Parathyroid adenoma (tissue), 2 donors: ENCODE measurements around the gene CDS2.

Source experiments
- H2AFZ ChIP-seq: fragments of 300-600 bp; sonication (generic); one replicate; pipeline ENCODE4 v1.7.0; 2017; ENCODE audit warnings: antibody characterized with exemption, mild to moderate bottlenecking
- H3K27ac ChIP-seq: fragments of 300-600 bp; sonication (generic); one replicate; pipeline ENCODE4 v1.7.0; 2017
- H3K27me3 ChIP-seq: fragments of 300-600 bp; sonication (generic); one replicate; pipeline ENCODE4 v1.7.0; 2017; ENCODE audit warnings: low read length; ENCODE audit not compliant: control insufficient read depth, insufficient read depth
- H3K36me3 ChIP-seq: fragments of 300-600 bp; sonication (generic); one replicate; pipeline ENCODE4 v1.7.0; 2017; ENCODE audit warnings: low read length; ENCODE audit not compliant: control insufficient read depth, insufficient read depth
- H3K4me1 ChIP-seq: fragments of 300-600 bp; sonication (generic); one replicate; pipeline ENCODE4 v1.7.0; 2017; ENCODE audit warnings: control low read depth
- H3K4me2 ChIP-seq: fragments of 300-600 bp; sonication (generic); one replicate; pipeline ENCODE4 v1.7.0; 2017; ENCODE audit warnings: low read length
- H3K4me3 ChIP-seq: fragments of 300-600 bp; sonication (generic); one replicate; pipeline ENCODE4 v1.7.0; 2017; ENCODE audit warnings: low read depth, low read length
- H3K79me2 ChIP-seq: fragments of 300-600 bp; sonication (generic); one replicate; pipeline ENCODE4 v1.7.0; 2017; ENCODE audit warnings: control low read depth
- H3K9ac ChIP-seq: fragments of 300-600 bp; sonication (generic); one replicate; pipeline ENCODE4 v1.7.0; 2017; ENCODE audit warnings: mild to moderate bottlenecking
- H3K9me3 ChIP-seq: fragments of 300-600 bp; sonication (generic); one replicate; pipeline ENCODE4 v1.7.0; 2017; ENCODE audit warnings: low read length; ENCODE audit not compliant: control insufficient read depth
- CTCF ChIP-seq: fragments of 300-600 bp; sonication (generic); IDR thresholded peaks from one replicate; pipeline ENCODE4 v1.7.0; 2017; ENCODE audit warnings: antibody characterized with exemption, mild to moderate bottlenecking
- donor health status: primary hyperparathyroidism.

CDS2 gene

DNA sequence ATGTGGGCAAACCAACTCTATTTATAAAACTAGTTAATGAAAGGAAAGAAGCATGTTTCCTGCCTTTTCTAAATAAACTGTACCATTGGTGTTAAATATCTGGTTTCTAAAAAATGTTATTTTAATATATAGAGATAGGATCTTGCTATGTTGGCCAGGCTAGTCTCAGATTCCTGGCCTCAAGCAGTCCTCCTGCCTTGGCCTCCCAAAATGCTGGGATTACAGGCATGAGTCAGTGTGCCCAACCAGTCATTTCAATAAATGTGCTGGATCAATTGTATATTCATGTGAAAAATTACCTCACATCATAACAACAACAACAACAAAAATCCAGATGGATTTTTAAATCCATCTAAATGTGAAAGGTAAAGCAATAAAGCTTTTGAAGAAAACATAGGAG is 80.3 kb downstream of the CDS2 start:
- Histone ChIP-seq H3K27me3 (no peaks in the 10 kb centered on the region), H3K4me2 (no peak overlapping the region), H3K79me2 (no peaks in the 10 kb centered on the region), H3K27ac (no peak overlapping the region), H3K4me3 (no peak overlapping the region), H2AFZ (no peak overlapping the region), H3K4me1 (no peaks in the 10 kb centered on the region), H3K36me3 (no peaks in the 10 kb centered on the region), H3K9ac (no peak overlapping the region), H3K9me3 (no peaks in the 10 kb centered on the region)
- TF ChIP-seq CTCF = no peak

- H3K27me3 ChIP-seq = no peaks in the 10 kb centered on the region
- no peak overlapping the region for H3K4me3 ChIP-seq
- no peaks in the 10 kb centered on the region for H3K4me1 ChIP-seq
- no peak overlapping the region for H3K9ac ChIP-seq
- H3K4me2 ChIP-seq = no peak overlapping the region
- no peak for TF ChIP-seq CTCF
- H3K36me3 ChIP-seq = no peaks in the 10 kb centered on the region
- H3K9me3 ChIP-seq = no peaks in the 10 kb centered on the region
- H3K27ac ChIP-seq = no peak overlapping the region
- no peak overlapping the region for H2AFZ ChIP-seq
- H3K79me2 ChIP-seq = no peaks in the 10 kb centered on the region
Observed at GRCh38 chr20:5211803-5212714, 85.3 kb downstream of the CDS2 start.

GRCh38 chr20:5212907-5213487 is 86.2 kb downstream of the CDS2 start:
- Histone ChIP-seq H3K36me3 (no peaks in the 10 kb centered on the region), H3K9me3 (no peaks in the 10 kb centered on the region), H3K4me1 (no peaks in the 10 kb centered on the region), H3K27ac (no peak overlapping the region), H3K4me3 (no peak overlapping the region), H3K79me2 (no peaks in the 10 kb centered on the region), H3K4me2 (no peak overlapping the region), H2AFZ (no peak overlapping the region), H3K9ac (no peak overlapping the region), H3K27me3 (no peaks in the 10 kb centered on the region)
- no peak for TF ChIP-seq CTCF

- no peak overlapping the region for H3K27ac ChIP-seq
Observed at GRCh38 chr20:5214826-5215225, 88.0 kb downstream of the CDS2 start.

More at GRCh38 chr20:5214826-5215225, 88.0 kb downstream of the CDS2 start:
- Histone ChIP-seq H3K79me2 (no peaks in the 10 kb centered on the region), H3K4me1 (no peaks in the 10 kb centered on the region), H3K9ac (no peak overlapping the region), H3K9me3 (no peaks in the 10 kb centered on the region), H3K4me3 (no peak overlapping the region), H3K36me3 (no peaks in the 10 kb centered on the region), H2AFZ (no peak overlapping the region), H3K27me3 (no peaks in the 10 kb centered on the region), H3K4me2 (no peak overlapping the region)
- TF ChIP-seq CTCF = no peak
